Gastrocnemius medialis (tissue), 4 donors: Measurements from ENCODE around the gene SNAPC2. TPM values are rescaled to one million over a fixed set of nuclear protein-coding genes. Genes with fewer than 3 reads are reported as not detected.

Source experiments
- ATAC-seq, 2 donors: fragments of 150-250 bp; one replicate each; pipeline ENCODE4 v1.9.1; 2016
- DNase-seq, 2 donors: peaks; one replicate each; pipeline ENCODE4 v3.0.0-alpha.2; 2019
- H3K27ac ChIP-seq, 4 donors: fragments of 200-600 bp; sonication (generic); 1 replicate in 1 of 4; 2 replicates in 3 of 4; pipeline ENCODE4 v1.5.1; 2016 to 2018; ENCODE audit warnings: mild to moderate bottlenecking in 2 of 4, moderate library complexity in 1 of 4
- H3K27me3 ChIP-seq, 3 donors: fragments of 200-600 bp; sonication (generic) in 2 of 3; 1 replicate in 1 of 3; 2 replicates in 2 of 3; pipeline versions ENCODE4 v1.5.1 to v1.6.0; 2016 to 2019; ENCODE audit warnings: mild to moderate bottlenecking in 1 of 3, moderate library complexity in 1 of 3
- H3K36me3 ChIP-seq, 2 donors: fragments of 200-600 bp; sonication (generic) in 1 of 2; one replicate each; pipeline ENCODE4 v1.5.1; 2017 to 2018
- H3K4me1 ChIP-seq, 2 donors: fragments of 200-600 bp; sonication (generic) in 1 of 2; one replicate each; pipeline ENCODE4 v1.5.1; 2016 to 2017; ENCODE audit warnings: mild to moderate bottlenecking in 2 of 2
- H3K4me3 ChIP-seq, 4 donors: fragments of 200-600 bp; sonication (generic) in 3 of 4; 1 replicate in 1 of 4; 2 replicates in 3 of 4; pipeline ENCODE4 v1.5.1; 2016 to 2019; ENCODE audit warnings: mild to moderate bottlenecking in 2 of 4
- H3K9me3 ChIP-seq, 3 donors: fragments of 200-600 bp; sonication (generic) in 2 of 3; 1 replicate in 1 of 3; 2 replicates in 2 of 3; pipeline ENCODE4 v1.5.1; 2016 to 2019
- POLR2A ChIP-seq, 2 donors: fragments of 450-650 bp; IDR thresholded peaks; one replicate each; pipeline ENCODE4 v1.6.1; 2017; ENCODE audit warnings: antibody characterized with exemption in 2 of 2, mild to moderate bottlenecking in 2 of 2, moderate library complexity in 2 of 2
- in situ Hi-C, 4 donors: fragments of 200-750 bp; cut with MboI; loops; one replicate each; pipeline versions ENCODE4 v1.15.0 to v1.8.0; 2017; ENCODE audit warnings: low sequenced_read_pairs in 4 of 4
- intact Hi-C: fragments of 100-400 bp; cut with DNase I; formaldehyde crosslinking; loops from one replicate; pipeline ENCODE4 v1.15.1; 2023; ENCODE audit warnings: low total_unique reads
- total RNA-seq, 4 donors: library from RNA; depleted of rRNA; stranded (reverse); fragments of >200 nt; gene quantifications; one replicate each; pipeline versions ENCODE4 v1.1.0 to v1.2.3, GENCODE V29; 2016
- TF ChIP-seq, protein P1 (sequence below), 5 experiments: fragments of 450-650 bp in 3 of 5; fragments of 200-600 bp in 2 of 5; sonication (generic) in 2 of 5; IDR thresholded peaks in 4 of 5; conservative IDR thresholded peaks in 1 of 5; 1 replicate in 4 of 5; 2 replicates in 1 of 5; pipeline ENCODE4 v1.5.1; 2016 to 2019; ENCODE audit warnings: antibody characterized with exemption in 5 of 5, mild to moderate bottlenecking in 3 of 5, moderate library complexity in 3 of 5

SNAPC2 gene, protein sequence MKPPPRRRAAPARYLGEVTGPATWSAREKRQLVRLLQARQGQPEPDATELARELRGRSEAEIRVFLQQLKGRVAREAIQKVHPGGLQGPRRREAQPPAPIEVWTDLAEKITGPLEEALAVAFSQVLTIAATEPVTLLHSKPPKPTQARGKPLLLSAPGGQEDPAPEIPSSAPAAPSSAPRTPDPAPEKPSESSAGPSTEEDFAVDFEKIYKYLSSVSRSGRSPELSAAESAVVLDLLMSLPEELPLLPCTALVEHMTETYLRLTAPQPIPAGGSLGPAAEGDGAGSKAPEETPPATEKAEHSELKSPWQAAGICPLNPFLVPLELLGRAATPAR
- 10 to 100 TPM in 1 of 4 donors, 1 to 10 TPM in 3; 4.6 to 10.9 (median 7.1) TPM for total RNA-seq

DNA sequence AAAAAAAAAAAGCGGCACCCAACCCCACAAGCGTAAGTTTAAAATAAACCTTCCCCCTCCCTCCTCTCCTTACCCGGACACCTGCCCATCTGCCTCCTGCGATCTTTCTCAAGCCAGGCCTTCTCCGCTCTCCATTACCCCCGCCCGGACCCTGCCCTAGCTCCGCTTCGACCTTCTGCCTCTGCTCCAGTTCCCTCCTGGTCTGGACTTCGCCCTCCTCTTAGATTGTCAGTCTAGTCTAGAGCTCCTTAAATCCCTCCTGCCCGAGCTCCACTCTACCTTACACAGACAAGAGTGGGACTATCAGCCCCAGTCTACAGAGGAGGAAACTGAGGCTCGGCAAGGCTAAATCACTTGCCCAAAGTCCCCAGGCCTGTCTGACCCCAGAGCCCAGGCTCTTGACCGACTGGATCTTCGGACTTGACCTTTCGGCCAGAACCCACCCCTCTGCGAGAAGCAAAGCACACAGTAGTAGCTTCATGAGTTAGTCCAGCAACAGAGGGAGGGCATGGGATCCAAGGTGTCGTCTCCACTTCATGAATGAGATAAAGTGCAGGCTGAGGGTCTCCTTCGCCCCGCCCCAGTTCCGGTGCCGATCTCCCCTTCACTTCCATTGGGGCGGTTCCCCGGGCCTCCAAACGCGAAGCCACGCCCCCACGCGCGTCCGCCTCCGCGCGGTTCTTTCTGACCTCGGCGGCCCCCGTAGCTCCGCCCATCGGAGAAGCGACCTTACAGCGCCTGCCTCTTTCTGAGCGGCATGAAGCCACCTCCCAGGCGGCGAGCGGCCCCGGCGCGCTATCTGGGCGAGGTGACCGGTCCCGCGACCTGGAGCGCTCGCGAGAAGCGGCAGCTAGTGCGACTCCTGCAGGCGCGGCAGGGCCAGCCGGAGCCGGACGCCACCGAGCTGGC lies at the start of gene SNAPC2:
Gene SNAPC2 (plus strand): TSS at position 729 of the 909 bp plus-strand sequence. CDS start 29 bp downstream, at position 758.
- Histone ChIP-seq H3K27ac (peak within 1 kb of the TSS; percentile 80 to 95 (median 93)), H3K9me3 (no peaks in the 10 kb centered on the region), H3K27me3 (peaks cover 35 to 48% (median 41%) of the 10 kb centered on the region in 3 donors), H3K4me3 (peak within 1 kb of the TSS; percentile 67 to 95 (median 80)), H3K4me1 (peaks cover 21 to 38% of the 10 kb centered on the region in 2 donors), H3K36me3 (peaks cover 0 to 11% of the 10 kb centered on the region in 2 donors)
- ATAC-seq (peak; percentile 82 to 85), DNase-seq (peak; percentile 88 to 93)
- in situ Hi-C loops (no loop called here), intact Hi-C loops (loop anchor here (1.0 kb wide), 3 partner anchors 17 to 91 kb away; partner anchors contain the start of genes MAP2K7 and TIMM44)
- TF ChIP-seq POLR2A (IDR thresholded peaks at IDR 0.05), result peak; percentile 44 to 53
- TF ChIP-seq, protein P1, sequence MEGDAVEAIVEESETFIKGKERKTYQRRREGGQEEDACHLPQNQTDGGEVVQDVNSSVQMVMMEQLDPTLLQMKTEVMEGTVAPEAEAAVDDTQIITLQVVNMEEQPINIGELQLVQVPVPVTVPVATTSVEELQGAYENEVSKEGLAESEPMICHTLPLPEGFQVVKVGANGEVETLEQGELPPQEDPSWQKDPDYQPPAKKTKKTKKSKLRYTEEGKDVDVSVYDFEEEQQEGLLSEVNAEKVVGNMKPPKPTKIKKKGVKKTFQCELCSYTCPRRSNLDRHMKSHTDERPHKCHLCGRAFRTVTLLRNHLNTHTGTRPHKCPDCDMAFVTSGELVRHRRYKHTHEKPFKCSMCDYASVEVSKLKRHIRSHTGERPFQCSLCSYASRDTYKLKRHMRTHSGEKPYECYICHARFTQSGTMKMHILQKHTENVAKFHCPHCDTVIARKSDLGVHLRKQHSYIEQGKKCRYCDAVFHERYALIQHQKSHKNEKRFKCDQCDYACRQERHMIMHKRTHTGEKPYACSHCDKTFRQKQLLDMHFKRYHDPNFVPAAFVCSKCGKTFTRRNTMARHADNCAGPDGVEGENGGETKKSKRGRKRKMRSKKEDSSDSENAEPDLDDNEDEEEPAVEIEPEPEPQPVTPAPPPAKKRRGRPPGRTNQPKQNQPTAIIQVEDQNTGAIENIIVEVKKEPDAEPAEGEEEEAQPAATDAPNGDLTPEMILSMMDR (IDR thresholded peaks at IDR 0.05 in 4 of 5, conservative IDR thresholded peaks at IDR 0.05 in 1 of 5), result no peak

DNA sequence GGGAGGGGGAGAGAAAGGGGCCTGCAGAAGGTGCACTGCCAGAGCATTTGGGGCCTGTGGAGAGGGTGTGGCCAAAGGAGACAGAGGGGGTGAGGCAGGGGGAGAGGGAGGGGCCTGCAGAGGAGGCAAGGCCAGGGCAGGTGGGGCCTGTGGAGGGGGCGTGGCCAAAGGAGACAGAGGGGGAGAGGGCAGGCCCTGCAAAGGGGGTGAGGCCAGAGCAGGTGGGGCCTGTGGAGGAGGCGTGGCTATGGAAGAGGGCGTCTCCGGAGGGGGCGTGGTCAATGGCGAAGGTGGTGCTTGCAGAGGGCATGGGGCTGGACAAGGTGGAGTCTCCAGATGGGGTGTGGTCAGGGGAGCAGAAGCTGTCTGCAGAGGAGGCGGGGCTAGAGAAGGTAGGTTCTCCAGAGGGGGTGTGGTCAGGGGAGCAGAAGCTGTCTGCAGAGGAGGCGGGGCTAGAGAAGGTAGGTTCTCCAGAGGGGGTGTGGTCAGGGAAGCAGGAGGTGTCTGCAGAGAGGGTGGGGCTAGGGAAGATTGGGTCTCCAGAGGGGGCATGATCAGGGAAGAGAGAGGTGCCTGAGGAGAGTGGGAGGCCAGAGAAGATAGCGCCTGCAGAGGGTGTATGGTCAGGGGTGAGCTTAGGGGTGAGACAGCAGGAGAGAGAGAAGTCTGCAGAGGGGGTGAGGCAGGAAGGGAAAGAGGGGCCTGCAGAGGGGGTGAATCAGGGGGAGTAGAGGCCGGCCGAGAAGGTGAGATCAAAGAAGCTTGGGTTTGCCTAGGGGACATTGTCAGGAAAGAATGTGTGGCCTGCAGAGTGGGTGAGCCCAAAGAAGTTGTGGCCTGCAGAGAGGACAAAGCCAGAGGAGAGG lies 49.3 kb upstream of the SNAPC2 start:
- Histone ChIP-seq H3K36me3 (no peaks in the 10 kb centered on the region), H3K4me1 (peaks cover 7 to 8% of the 10 kb centered on the region in 2 donors), H3K9me3 (no peaks in the 10 kb centered on the region), H3K27ac (no peak overlapping the region), H3K4me3 (no peak overlapping the region), H3K27me3 (peaks cover 53 to 66% (median 61%) of the 10 kb centered on the region in 3 donors)
- in situ Hi-C loops (no loop called here), intact Hi-C loops (no loop called here)
- DNase-seq (peak in 1 of 2 donors; percentile 18), ATAC-seq (no peak)
- TF ChIP-seq, protein P1 (IDR thresholded peaks at IDR 0.05 in 4 of 5, conservative IDR thresholded peaks at IDR 0.05 in 1 of 5), result no peak
- no peak for TF ChIP-seq POLR2A (IDR thresholded peaks at IDR 0.05)

DNA sequence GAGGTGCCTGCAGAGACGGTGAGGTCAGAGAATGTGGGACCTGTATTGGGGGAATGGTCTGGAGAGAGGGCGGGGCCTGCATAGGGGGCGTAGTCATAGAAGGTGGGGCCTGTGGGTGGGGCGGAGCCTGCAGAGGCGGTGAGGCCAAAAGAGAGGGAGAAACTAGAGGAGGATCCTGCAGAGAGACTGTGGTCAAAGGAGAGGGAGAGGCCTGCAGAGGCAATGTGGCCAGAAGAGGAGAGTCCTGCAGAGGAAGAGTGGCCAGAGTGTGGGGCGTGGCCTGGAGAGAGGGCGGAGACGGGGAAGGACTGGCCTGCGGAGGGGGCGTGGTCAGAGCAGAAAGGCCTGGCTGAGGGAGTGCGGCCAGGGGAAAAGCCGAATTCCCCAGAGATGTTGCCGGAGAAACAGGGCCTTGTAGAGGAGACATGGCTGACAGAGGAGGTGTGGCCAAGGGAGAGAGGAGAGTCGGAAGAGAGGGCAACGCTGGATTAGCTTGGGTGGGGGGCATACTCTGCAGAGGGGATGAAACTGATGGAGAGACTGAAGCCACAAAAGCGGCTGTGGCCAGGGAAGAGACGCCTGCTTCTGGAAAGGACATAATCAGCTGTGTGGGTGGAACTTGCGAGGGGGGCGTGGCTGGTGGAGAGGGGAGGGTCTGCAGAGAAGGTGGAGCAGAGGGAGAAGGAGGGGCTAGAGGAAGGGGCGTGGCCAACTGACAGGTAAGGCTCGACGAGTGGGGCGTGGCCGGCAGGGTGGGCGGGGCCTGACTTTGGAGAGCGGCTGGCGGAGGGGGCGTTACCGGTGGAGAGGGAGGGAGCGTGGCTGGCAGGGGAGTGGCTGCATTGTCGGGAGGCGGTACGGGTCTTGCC lies 48.5 kb upstream of the SNAPC2 start:
- intact Hi-C loops (no loop called here), in situ Hi-C loops (no loop called here)
- Histone ChIP-seq H3K4me1 (peaks cover 7 to 8% of the 10 kb centered on the region in 2 donors), H3K4me3 (peak overlapping the region in 2 of 4 donors; percentile 12 to 17), H3K27me3 (peaks cover 55 to 59% (median 58%) of the 10 kb centered on the region in 3 donors), H3K9me3 (no peaks in the 10 kb centered on the region), H3K36me3 (no peaks in the 10 kb centered on the region), H3K27ac (no peak overlapping the region)
- DNase-seq (peak in 1 of 2 donors; percentile 34), ATAC-seq (peak in 1 of 2 donors; percentile 37)
- TF ChIP-seq, protein P1 (IDR thresholded peaks at IDR 0.05 in 4 of 5, conservative IDR thresholded peaks at IDR 0.05 in 1 of 5), result no peak
- no peak for TF ChIP-seq POLR2A (IDR thresholded peaks at IDR 0.05)
